Measurements from ENCODE around the gene BHLHE23.

DNA sequence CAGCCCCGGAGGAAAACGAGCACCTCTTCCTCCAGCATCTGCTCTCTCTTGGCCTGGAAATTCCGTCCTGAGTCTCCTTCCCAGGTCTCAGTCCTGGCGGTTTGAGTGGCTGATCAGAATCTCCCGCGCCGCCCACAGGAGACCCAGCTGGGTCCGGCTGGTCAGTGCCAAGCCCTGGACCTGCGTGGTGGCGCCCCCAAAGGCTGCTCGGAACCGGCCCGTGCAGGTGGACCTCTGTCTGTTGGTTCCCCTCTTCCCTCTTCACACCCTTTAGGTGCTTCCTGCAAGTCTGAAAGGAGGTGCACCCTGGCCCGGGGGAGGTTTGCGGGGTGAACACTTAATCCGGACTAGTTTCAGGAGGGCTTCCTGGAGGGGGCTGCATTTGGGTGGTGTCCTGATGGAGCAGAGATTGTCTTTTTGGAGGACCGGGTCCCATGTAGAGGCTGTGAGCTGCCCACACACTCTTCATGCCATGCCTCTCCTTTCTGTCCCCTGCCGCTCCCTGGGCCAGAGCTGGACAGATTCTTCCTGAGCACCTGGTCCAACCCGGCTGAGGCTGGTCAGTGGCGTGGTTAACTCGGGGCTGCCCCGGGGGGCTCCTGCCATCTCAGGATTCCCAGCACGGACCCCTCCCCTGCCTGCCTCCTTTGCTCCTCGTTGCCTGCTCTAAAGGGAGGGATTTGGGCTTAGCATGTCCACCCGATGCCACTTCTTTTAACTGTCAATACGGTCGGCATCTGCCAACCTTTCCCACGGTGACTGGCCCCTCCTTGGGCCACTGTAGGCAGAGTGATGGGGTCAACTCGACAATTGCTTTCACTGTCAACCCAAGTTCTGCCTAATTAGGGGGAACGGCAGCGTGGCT, 16.5 kb upstream of the BHLHE23 start:
- TF ChIP-seq, protein P1, sequence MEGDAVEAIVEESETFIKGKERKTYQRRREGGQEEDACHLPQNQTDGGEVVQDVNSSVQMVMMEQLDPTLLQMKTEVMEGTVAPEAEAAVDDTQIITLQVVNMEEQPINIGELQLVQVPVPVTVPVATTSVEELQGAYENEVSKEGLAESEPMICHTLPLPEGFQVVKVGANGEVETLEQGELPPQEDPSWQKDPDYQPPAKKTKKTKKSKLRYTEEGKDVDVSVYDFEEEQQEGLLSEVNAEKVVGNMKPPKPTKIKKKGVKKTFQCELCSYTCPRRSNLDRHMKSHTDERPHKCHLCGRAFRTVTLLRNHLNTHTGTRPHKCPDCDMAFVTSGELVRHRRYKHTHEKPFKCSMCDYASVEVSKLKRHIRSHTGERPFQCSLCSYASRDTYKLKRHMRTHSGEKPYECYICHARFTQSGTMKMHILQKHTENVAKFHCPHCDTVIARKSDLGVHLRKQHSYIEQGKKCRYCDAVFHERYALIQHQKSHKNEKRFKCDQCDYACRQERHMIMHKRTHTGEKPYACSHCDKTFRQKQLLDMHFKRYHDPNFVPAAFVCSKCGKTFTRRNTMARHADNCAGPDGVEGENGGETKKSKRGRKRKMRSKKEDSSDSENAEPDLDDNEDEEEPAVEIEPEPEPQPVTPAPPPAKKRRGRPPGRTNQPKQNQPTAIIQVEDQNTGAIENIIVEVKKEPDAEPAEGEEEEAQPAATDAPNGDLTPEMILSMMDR (IDR thresholded peaks at IDR 0.05): no peak
- TF ChIP-seq POLR2A (IDR thresholded peaks at IDR 0.05): no peak

Measured in tibial nerve (tissue), 3 donors.